ENCODE data around the gene ISM1.

DNA sequence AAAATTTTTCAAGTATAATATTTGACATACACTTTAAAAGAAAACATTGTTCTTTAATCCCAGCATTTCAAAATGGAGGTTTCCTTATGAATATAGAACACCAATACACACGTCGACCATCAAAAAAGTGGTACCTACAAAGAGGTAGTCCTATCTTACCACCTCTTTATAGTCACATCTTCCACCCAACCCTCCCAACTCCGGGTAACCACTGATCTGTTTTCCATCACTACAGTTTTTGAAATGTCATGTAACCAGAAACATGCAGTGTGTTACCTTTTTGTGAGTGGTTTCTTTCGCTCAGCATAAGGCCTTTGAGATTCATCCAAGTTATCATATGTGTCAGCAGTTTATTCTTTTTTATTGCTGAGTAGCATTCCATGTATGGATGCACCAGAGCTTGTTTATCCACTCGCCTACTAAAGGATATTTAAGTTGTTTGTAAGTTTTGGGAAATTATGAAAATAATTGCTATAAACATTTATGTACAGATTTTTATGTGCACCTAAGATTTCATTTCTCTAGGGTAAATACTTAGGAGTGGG is 104.8 kb downstream of the ISM1 start:
- TF ChIP-seq, protein P1, sequence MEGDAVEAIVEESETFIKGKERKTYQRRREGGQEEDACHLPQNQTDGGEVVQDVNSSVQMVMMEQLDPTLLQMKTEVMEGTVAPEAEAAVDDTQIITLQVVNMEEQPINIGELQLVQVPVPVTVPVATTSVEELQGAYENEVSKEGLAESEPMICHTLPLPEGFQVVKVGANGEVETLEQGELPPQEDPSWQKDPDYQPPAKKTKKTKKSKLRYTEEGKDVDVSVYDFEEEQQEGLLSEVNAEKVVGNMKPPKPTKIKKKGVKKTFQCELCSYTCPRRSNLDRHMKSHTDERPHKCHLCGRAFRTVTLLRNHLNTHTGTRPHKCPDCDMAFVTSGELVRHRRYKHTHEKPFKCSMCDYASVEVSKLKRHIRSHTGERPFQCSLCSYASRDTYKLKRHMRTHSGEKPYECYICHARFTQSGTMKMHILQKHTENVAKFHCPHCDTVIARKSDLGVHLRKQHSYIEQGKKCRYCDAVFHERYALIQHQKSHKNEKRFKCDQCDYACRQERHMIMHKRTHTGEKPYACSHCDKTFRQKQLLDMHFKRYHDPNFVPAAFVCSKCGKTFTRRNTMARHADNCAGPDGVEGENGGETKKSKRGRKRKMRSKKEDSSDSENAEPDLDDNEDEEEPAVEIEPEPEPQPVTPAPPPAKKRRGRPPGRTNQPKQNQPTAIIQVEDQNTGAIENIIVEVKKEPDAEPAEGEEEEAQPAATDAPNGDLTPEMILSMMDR (conservative IDR thresholded peaks at IDR 0.05 in 1 of 2, IDR thresholded peaks at IDR 0.05 in 1 of 2; ENCODE audit: low read depth in 1 of 2, low read length in 2 of 2) = no peak
- TF ChIP-seq EZH2 (IDR thresholded peaks at IDR 0.05; ENCODE audit: low read length, missing control alignments) = no peak
